GM21526 (cell line): ENCODE data around the gene CNR1.
"Not testable (repeated sequence)": the region's sequence is repeated elsewhere in the genome, so short reads cannot be mapped to it uniquely, and the experiment has no call there.

ENCODE experiments used
- ATAC-seq: cut with Tn5 transposase; IDR thresholded peaks from one replicate; pipeline ENCODE4 v1.9.1; 2021; ENCODE audit warnings: moderate library complexity; ENCODE audit not compliant: unreplicated experiment, low FRiP score

Gene CNR1

GRCh38 chr6:88165844-88166492, at the start of gene CNR1:
Gene CNR1, minus strand, starts transcription at chr6:88166347. Its CDS starts 21,073 bp downstream, at chr6:88145274.
- ATAC-seq = peak; percentile 45

GRCh38 chr6:88211446-88211845, 45.3 kb upstream of the CNR1 start:
- ATAC-seq = no peak

- ATAC-seq = no peak
These were observed 43.2 kb upstream of the CNR1 start for GRCh38 chr6:88209301-88209700.

DNA sequence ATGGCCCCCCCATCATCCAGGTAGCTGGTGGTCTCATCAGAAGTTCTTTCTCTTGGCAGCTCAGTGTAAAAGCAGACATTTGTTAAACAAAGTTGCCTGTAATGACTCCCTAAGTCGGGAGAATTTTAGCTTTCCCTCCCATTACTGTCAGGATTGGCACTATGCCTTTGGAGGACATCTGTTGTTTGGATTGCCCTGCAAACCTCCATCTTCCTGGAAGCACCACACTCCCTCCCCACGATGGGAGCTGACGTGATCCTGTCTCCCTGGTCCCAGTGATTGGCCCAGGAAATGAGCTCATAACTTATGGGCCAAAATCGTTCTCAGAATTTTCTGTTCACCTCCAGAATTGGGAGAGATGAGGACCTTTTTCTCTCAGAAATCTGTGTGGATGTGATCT, 42.6 kb upstream of the CNR1 start:
- no peak for ATAC-seq

DNA sequence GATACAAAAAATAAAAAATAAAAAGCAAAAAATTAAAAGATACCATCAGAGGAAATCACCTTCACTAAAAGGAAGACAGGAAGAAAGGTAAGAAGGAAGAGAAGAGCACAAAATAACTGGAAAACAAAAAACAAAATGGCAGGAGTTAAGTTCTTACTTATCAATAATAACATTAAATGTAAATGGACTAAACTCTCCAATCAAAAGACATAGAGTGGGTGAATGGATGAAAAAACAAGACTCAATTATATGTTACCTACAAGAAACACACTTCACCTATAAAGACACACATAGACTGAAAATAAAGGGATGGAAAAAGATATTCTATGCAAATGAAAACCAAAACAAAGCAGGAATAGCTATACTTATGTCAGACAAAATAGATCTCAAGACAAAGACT, 35.6 kb upstream of the CNR1 start:
- ATAC-seq = not testable (repeated sequence)

GRCh38 chr6:88184921-88185320, 18.8 kb upstream of the CNR1 start:
- ATAC-seq = no peak

- no peak for ATAC-seq
These were observed 17.3 kb upstream of the CNR1 start for GRCh38 chr6:88183471-88183870.

GRCh38 chr6:88179692-88180091, 13.5 kb upstream of the CNR1 start:
- peak; percentile 57 for ATAC-seq

DNA sequence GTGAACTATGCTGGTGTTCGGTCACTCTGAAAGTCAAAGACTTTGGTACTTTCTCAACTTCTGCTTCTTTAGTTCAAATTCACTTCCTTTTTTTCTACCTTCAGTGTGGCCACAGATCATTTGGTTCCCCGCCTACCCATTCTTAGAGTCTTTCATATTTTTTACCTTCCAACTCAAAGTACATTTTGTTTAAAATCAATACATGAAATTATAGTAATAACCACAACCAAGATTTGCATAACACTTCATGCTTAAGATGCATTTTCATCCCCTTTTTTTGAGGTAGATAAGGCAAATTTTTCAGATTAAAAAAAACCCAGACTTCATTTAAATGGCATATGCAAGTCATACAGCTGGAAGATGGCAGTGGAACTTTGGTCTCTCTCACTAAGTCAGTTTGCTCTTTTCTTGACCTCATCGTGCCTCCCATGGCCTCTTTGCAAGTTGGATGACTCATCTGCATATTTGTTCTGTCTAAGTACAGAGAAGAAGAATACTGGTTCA, 11.9 kb upstream of the CNR1 start:
- ATAC-seq = peak; percentile 68

DNA sequence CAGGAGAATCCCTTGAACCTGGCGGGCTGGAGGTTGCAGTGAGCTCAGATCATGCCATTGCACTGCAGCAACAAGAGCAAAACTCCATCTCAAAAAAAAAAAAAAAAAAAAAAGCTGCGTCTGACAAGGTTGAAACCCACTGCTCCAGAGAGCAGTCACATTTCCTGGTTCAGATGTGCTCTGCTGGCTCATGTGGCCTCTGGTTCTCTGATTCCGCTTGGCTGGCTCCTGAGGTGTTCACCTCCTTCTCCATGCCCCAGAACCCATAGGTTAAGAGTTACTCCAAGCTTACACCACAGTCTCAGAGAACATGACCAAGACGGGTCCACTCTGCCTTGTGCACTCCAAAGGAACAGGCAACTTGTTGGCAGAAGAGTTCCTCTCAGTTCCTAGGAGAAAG, 8.8 kb upstream of the CNR1 start:
- ATAC-seq = no peak

DNA sequence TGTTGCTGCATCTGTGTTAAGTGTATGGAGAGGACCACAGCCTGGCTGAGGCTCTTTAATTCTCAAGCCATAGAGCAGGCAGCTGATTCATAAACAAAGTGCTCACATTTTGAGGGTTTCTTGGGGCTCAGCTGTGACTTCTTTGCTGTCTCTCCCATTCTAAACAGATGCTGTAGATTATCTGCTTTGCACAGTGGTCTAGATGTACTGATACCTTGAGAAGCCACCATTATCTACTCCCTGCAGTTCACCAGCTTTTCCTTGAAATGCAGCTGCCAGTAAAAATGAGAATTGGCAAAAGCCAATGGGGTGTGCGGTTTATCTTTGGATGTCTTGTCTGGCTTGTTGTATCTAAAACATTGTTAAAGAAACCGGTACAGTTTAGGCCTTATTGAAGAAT, 5.2 kb upstream of the CNR1 start:
- no peak for ATAC-seq

DNA sequence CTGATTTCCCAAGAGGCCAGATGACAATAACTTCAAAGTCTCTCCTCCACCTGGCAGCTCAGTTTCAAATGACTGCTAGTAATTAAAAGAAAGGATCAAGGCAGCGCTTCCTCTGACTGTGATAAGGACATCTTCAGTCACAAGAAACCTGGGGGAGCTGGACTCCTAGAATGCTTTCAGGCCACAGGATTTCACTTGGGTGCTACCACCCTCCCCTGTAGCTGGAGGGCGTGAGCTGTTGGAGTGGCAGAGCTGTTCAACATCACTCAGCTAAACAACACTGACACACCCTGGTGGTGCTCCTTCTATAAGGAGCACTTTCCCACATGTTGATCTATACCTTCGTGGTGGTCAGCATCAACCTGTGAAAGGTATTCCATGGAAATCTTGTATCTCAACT, 2.2 kb upstream of the CNR1 start:
- ATAC-seq = no peak

- no peak for ATAC-seq
These were observed 1.3 kb upstream of the CNR1 start for GRCh38 chr6:88167352-88167937.

- ATAC-seq = peak; percentile 31
These were observed 575 bp upstream of the CNR1 start for GRCh38 chr6:88166493-88167351.

- no peak for ATAC-seq
These were observed 882 bp downstream of the CNR1 start for GRCh38 chr6:88165087-88165843.

DNA sequence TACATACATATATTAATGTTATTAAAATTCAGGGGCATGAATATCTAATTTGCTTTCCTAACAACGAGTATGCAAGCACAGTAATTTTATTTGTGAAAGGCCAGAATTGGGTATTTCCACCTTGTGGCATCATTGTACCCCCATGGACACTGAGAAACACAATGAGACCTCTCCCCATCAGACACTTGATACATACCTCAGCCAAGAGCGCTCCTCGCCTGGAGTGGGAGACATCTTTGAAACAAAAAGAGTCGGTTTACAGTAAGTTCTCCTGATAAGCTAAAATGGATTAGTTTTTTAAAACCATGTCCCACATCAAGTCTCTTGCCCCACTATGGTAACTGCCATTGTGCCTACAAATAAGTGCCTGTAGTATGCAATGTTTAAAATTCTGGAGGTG, 2.1 kb downstream of the CNR1 start:
- ATAC-seq = no peak

- ATAC-seq = no peak
These were observed 2.5 kb downstream of the CNR1 start for GRCh38 chr6:88163616-88164015.

DNA sequence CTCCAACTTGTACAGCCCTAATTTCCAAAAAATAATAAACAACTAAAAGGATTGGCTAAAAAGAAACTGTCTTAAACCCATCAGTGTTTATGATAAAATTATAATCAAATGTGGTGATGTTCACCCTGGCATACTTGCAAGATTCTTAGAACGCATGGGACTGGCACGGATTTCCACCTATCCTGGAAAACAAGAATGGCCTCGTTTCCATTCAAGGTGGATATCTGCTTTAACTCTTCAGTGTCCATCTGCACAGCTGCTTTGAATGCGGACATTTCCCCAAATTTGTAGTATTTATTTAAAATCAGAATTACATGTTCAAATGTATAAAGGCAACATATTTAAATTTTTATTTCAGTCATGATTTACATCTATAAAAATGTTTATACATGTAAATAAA, 4.2 kb downstream of the CNR1 start:
- ATAC-seq = no peak

DNA sequence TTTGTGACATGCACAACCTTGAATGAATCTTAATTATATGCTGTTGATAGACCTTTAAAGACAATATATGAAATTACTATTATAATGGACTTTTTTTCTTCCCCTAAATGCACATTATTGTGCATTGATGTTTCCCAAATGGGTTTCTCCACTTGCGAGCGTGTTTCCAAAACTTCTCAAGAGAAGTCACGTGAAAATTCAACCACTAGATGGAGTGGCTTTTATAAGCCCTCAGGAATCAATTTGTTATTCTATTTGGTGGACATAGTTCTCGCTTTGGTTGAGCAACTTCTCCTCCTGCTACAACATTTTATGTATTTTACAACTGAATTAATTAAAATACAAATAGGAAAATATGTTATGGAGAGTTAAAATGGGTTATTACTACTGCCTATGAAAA, 9.0 kb downstream of the CNR1 start:
- no peak for ATAC-seq

DNA sequence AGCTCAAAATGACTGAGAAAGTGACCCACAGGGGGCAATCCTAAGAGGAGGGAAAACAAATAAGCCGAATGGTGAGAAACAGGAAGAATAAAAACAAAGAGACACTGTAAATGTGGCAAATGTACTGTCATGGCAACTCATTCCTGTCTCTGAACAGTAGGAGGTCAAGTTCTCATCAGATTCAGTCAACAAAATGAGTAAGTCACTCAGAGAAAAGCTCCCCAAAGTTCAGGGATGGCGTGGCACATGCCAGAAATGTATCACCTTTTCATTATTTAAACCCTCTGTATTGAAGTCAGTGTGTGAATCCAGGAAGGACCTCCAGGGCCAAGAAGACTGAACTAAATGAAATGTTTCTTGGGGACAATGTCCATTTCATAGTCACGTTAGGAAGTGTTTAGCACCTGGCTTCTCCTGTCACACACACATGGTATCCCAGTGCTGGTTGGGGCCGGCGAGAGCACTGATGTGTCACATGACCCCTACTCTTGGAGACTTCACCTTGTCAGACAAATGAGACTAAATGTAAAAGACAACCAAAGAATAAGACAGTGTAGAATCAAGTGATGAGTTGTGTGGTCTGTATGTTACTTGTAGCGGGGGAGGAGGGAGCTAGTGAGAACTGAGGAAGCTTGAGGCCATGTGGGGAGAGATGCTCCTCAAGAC, 20.7 kb downstream of the CNR1 start:
- no peak for ATAC-seq
